Measurements from ENCODE around the gene INHA.

The INHA gene

GRCh38 chr2:219611866-219612576 is 39.9 kb downstream of the INHA start:
- no peak for DNase-seq (ENCODE audit: low spot score)

- DNase-seq (ENCODE audit: low spot score) = no peak
Measured at GRCh38 chr2:219612577-219613286, 40.6 kb downstream of the INHA start.

- no peak for DNase-seq (ENCODE audit: low spot score)
Measured at GRCh38 chr2:219613461-219614070, 41.5 kb downstream of the INHA start.

- DNase-seq (ENCODE audit: low spot score) = peak; percentile 38
Measured at GRCh38 chr2:219614076-219614860, 42.2 kb downstream of the INHA start.

GRCh38 chr2:219615036-219615435 is 42.9 kb downstream of the INHA start:
- DNase-seq (ENCODE audit: low spot score) = no peak

- peak; percentile 37 for DNase-seq (ENCODE audit: low spot score)
Measured at GRCh38 chr2:219615894-219616293, 43.8 kb downstream of the INHA start.

- no peak for DNase-seq (ENCODE audit: low spot score)
Measured at GRCh38 chr2:219616550-219616949, 44.4 kb downstream of the INHA start.

- DNase-seq (ENCODE audit: low spot score) = no peak
Measured at GRCh38 chr2:219618733-219619122, 46.6 kb downstream of the INHA start.

- DNase-seq (ENCODE audit: low spot score) = no peak
Measured at GRCh38 chr2:219619235-219619634, 47.1 kb downstream of the INHA start.

GRCh38 chr2:219620546-219620945 is 48.4 kb downstream of the INHA start:
- DNase-seq (ENCODE audit: low spot score) = no peak

- DNase-seq (ENCODE audit: low spot score) = no peak
Measured at GRCh38 chr2:219621935-219622334, 49.8 kb downstream of the INHA start.

GRCh38 chr2:219622472-219622871 is 50.4 kb downstream of the INHA start:
- no peak for DNase-seq (ENCODE audit: low spot score)

- no peak for DNase-seq (ENCODE audit: low spot score)
Measured at GRCh38 chr2:219624565-219624964, 52.5 kb downstream of the INHA start.

- DNase-seq (ENCODE audit: low spot score) = no peak
Measured at GRCh38 chr2:219625179-219625578, 53.1 kb downstream of the INHA start.

Data from left forelimb (tissue), 1 donor.